A549 (cell line): ENCODE data around the gene PRPF31. TPM values are rescaled to one million over a fixed set of nuclear protein-coding genes. Genes with fewer than 3 reads are reported as not detected.
A peak's percentile ranks its signal among the peaks of the same experiment; 100 is the strongest.

Experiments
- ATAC-seq, 2 experiments: fragments of 200-7000 bp in 1 of 2; fragments of >200 bp in 1 of 2; cut with Nextera tagmentation in 1 of 2; cut with Tn5 transposase in 1 of 2; 3 replicates each; pipeline versions ENCODE4 v1.8.0 to v1.9.1; 2018 to 2020; ENCODE audit warnings: mild to moderate bottlenecking in 1 of 2, moderate library complexity in 1 of 2
- CTCF ChIA-PET: fragments of 300-600 bp; sonication (Branson Sonifier 250); formaldehyde crosslinking; extraction: SDS; loops from one replicate; lab custom pipeline; 2021; ENCODE audit warnings: antibody characterized with exemption, inconsistent platforms; lab: Yijun Ruan, JAX
- POLR2A ChIA-PET: fragments of 350-600 bp; formaldehyde crosslinking; extraction: SDS; loops from one replicate; lab custom pipeline; 2021; ENCODE audit warnings: antibody characterized with exemption, inconsistent platforms; lab: Yijun Ruan, JAX
- DNase-seq, 2 experiments: peaks; one replicate each; pipeline versions ENCODE4 v3.0.0 to v3.0.0-alpha.2; 2011 to 2016; ENCODE audit warnings: low read depth in 1 of 2, low spot score in 1 of 2
- FAIRE-seq: peaks from 2 replicates; lab custom pipeline; 2011; peaks lifted over from hg19 to GRCh38; lab: Jason Lieb, UNC
- H3K27ac ChIP-seq, 2 experiments: fragments of >200 bp; sonication (Bioruptor Twin); formaldehyde crosslinking; 3 replicates each; pipeline ENCODE4 v1.5.1; 2016 to 2017
- H3K4me1 ChIP-seq: fragments of >200 bp; sonication (Bioruptor Twin); formaldehyde crosslinking; 3 replicates; pipeline ENCODE4 v1.6.1; 2016
- H3K4me2 ChIP-seq: fragments of >200 bp; sonication (Bioruptor Twin); formaldehyde crosslinking; 3 replicates; pipeline ENCODE4 v1.6.1; 2016
- H3K4me3 ChIP-seq: fragments of >200 bp; sonication (Bioruptor Twin); formaldehyde crosslinking; 3 replicates; pipeline ENCODE4 v1.5.1; 2016
- H3K9me3 ChIP-seq: fragments of >200 bp; sonication (Bioruptor Twin); formaldehyde crosslinking; 3 replicates; pipeline ENCODE4 v1.6.1; 2016
- CBX2 ChIP-seq: fragments of 200-600 bp; sonication (generic); IDR thresholded peaks from 2 replicates; pipeline ENCODE4 v1.6.1; 2016; ENCODE audit warnings: low read depth, mild to moderate bottlenecking, borderline replicate concordance
- FOXS1 ChIP-seq: fragments of 250-450 bp; sonication (Bioruptor Pico); IDR thresholded peaks from 2 replicates; pipeline ENCODE4 v1.5.0; 2020; ENCODE audit warnings: mild to moderate bottlenecking, moderate library complexity
- HDAC2 ChIP-seq: fragments of 200-600 bp; sonication (generic); IDR thresholded peaks from 2 replicates; pipeline ENCODE4 v1.6.1; 2016
- HEYL ChIP-seq: fragments of 250-450 bp; sonication (Bioruptor Pico); IDR thresholded peaks from 2 replicates; pipeline ENCODE4 v1.8.0; 2021; ENCODE audit warnings: mild to moderate bottlenecking, moderate library complexity
- HOXB13 ChIP-seq: fragments of 250-450 bp; sonication (Bioruptor Pico); IDR thresholded peaks from 2 replicates; pipeline ENCODE4 v1.5.0; 2020; ENCODE audit warnings: low read depth, mild to moderate bottlenecking, moderate library complexity
- HOXB5 ChIP-seq: fragments of 250-450 bp; sonication (Bioruptor Pico); IDR thresholded peaks from 2 replicates; pipeline ENCODE4 v1.5.0; 2020; ENCODE audit warnings: mild to moderate bottlenecking, moderate library complexity
- JUN ChIP-seq, 2 experiments: fragments of >200 bp; sonication (Bioruptor Twin); formaldehyde crosslinking; IDR thresholded peaks; 2 replicates in 1 of 2; 3 replicates in 1 of 2; pipeline ENCODE4 v1.6.1; 2016 to 2017
- KDM5A ChIP-seq: fragments of 200-600 bp; sonication (generic); IDR thresholded peaks from 2 replicates; pipeline ENCODE4 v1.6.1; 2016; ENCODE audit warnings: antibody characterized with exemption, mild to moderate bottlenecking
- NPAS2 ChIP-seq: fragments of 250-450 bp; sonication (Bioruptor Pico); IDR thresholded peaks from 2 replicates; pipeline ENCODE4 v1.8.0; 2022; ENCODE audit warnings: mild to moderate bottlenecking, moderate library complexity, borderline replicate concordance
- POLR2A ChIP-seq: IDR thresholded peaks from 2 replicates; pipeline ENCODE4 v1.6.1; 2012; ENCODE audit warnings: mild to moderate bottlenecking, low read length
- RARB ChIP-seq: fragments of 250-450 bp; sonication (Bioruptor Pico); IDR thresholded peaks from 2 replicates; pipeline ENCODE4 v1.8.0; 2021; ENCODE audit warnings: mild to moderate bottlenecking, moderate library complexity
- RFX5 ChIP-seq: fragments of 450-650 bp; IDR thresholded peaks from 2 replicates; pipeline ENCODE4 v1.7.1; 2014; ENCODE audit warnings: antibody characterized with exemption, mild to moderate bottlenecking, moderate library complexity
- SREBF2 ChIP-seq: fragments of 450-650 bp; IDR thresholded peaks from 2 replicates; pipeline ENCODE4 v1.6.1; 2014; ENCODE audit warnings: mild to moderate bottlenecking, moderate library complexity
- TFCP2L1 ChIP-seq: fragments of 250-450 bp; sonication (Bioruptor Pico); IDR thresholded peaks from 2 replicates; pipeline ENCODE4 v1.5.0; 2021; ENCODE audit warnings: mild to moderate bottlenecking
- ZC3H11A ChIP-seq: fragments of 450-650 bp; IDR thresholded peaks from 2 replicates; pipeline ENCODE4 v1.6.1; 2014; ENCODE audit warnings: antibody characterized with exemption, mild to moderate bottlenecking
- ZNF302 ChIP-seq: fragments of 250-450 bp; sonication (Bioruptor Pico); IDR thresholded peaks from 2 replicates; pipeline ENCODE4 v1.9.0; 2021; ENCODE audit warnings: inconsistent platforms, mild to moderate bottlenecking, moderate library complexity
- WGBS: methylation state at CpG from one replicate; pipeline ENCODE4 v1.1.6; 2017; ENCODE audit errors: missing lambda C conversion rate; 5-methylcytosine and 5-hydroxymethylcytosine counted together
- polyA plus RNA-seq, 4 experiments: library from polyadenylated mRNA; depleted of rRNA in 3 of 4; stranded (reverse); fragments of >200 nt; fragmentation: RNase III in 1 of 4; extraction: RNeasy Plus Mini Kit Qiagen cat#74134 plus additional on column Dnase treatment in 1 of 4; gene quantifications; 2 replicates in 3 of 4; 3 replicates in 1 of 4; pipeline ENCODE4 v1.2.3, GENCODE V29; 2011 to 2017
- TF ChIP-seq, protein P1 (sequence below): fragments of 150-350 bp; IDR thresholded peaks from 2 replicates; pipeline ENCODE4 v1.6.1; 2014; ENCODE audit warnings: low read depth, mild to moderate bottlenecking, low read length
- TF ChIP-seq, protein P2 (sequence below): fragments of >200 bp; sonication (Bioruptor Twin); formaldehyde crosslinking; IDR thresholded peaks from 2 replicates; pipeline ENCODE4 v1.6.1; 2016
- TF ChIP-seq, protein P3 (sequence below): IDR thresholded peaks from 2 replicates; pipeline ENCODE4 v1.6.1; 2012; ENCODE audit warnings: low read depth, borderline replicate concordance
- TF ChIP-seq, protein P4 (sequence below): fragments of >200 bp; sonication (Bioruptor Twin); formaldehyde crosslinking; IDR thresholded peaks from 3 replicates; pipeline ENCODE4 v1.5.1; 2016
- TF ChIP-seq, protein P5 (sequence below): fragments of 250-450 bp; sonication (Bioruptor Pico); IDR thresholded peaks from 2 replicates; pipeline ENCODE4 v1.5.0; 2020; ENCODE audit warnings: low read depth, mild to moderate bottlenecking, moderate library complexity
- TF ChIP-seq, protein P6 (sequence below): IDR thresholded peaks from 2 replicates; pipeline ENCODE4 v1.6.1; 2012
- TF ChIP-seq, protein P7 (sequence below): IDR thresholded peaks from 2 replicates; pipeline ENCODE4 v1.6.1; 2012

PRPF31 gene
- polyA plus RNA-seq, 2 of the 4 experiments (the other 2 are of a cell fraction), result 69.8 to 169 TPM

DNA sequence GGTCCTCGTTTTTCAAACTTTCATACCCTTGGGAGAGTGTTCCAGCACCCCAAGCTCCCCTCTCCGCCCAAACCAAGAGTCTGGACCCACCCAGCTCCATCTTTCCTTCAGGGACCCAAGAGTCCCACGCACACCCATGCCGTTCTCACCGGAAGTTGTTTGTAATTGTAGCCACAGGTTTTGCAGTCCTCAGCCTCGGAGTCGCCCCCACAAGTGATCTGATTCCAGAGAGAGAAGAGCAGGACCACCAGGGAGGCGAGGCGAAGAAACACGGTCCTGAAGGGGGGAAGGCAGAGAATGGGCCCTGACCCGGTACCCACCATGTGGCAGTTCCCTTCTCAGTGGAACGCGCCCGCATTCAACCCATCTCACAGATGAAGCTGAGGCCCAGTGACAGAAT is 47.3 kb downstream of the PRPF31 start (continued):
- TF ChIP-seq, protein P1, sequence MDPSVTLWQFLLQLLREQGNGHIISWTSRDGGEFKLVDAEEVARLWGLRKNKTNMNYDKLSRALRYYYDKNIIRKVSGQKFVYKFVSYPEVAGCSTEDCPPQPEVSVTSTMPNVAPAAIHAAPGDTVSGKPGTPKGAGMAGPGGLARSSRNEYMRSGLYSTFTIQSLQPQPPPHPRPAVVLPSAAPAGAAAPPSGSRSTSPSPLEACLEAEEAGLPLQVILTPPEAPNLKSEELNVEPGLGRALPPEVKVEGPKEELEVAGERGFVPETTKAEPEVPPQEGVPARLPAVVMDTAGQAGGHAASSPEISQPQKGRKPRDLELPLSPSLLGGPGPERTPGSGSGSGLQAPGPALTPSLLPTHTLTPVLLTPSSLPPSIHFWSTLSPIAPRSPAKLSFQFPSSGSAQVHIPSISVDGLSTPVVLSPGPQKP, result no peak

DNA sequence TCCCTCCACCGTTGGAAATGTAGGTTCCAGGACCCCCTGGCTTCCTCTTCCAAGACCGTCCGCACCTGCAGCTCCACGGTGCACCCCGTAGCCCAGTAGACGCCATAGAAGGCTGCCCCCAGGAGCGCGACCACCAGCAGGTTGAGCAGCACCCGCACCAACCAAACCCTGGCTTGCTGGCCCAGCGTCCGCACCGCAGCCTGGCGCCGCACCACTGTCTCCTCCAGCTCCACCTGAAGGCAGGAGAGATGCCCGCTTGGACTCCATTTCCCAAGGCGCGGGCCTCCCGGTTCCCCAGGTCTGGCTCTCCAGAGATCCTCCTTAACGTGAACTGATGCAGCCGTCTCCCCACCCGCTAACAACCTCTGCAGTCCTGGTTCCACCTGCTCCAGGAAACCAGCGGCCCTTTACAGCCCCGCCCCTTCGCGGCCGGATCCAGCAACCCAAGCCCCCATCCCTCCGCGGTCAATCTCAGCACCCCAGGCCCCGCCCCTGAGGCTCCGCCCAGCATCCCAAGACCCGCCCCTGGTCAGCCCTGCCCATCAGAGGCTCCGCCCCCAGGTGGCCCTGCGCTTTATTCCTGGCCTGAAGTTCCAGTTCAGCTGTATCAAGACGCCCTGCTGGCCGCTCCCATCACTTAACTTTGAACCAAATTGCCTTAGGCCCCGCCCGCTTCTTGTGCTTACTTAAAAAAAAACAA is 49.0 kb downstream of the PRPF31 start:
- ChIA-PET POLR2A (interaction anchor here (1.3 to 1.7 kb wide), 3 partner anchors 25 to 36 kb away, joined by 4 to 7 read pairs (median 5); partner anchors contain the start of genes CNOT3, MBOAT7 and RPS9), CTCF (interaction anchor here (0.7 to 1.6 kb wide), 4 partner anchors 15 to 233 kb away, joined by 3 to 5 read pairs (median 3); no protein-coding TSS in a partner anchor)
- peak; percentile 20 to 58; a peak in 5 of 6 replicates for ATAC-seq
- Histone ChIP-seq H3K4me2 (peak overlapping the region; percentile 70), H3K27ac (peak overlapping the region in 1 of 2 experiments; percentile 36; a peak in 2 of 6 replicates), H3K4me1 (peaks cover 24% of the 10 kb centered on the region), H3K9me3 (no peaks in the 10 kb centered on the region), H3K4me3 (peak overlapping the region; percentile 21)
- WGBS, result 20% methylated on average over 36 of the region's 37 CpGs
- peak; percentile 77 to 92 for DNase-seq
- TF ChIP-seq POLR2A (no peak), RFX5 (no peak), JUN (IDR thresholded peaks at IDR 0.05) (no peak), TFCP2L1 (0 out of 2 replicates have a peak, but pooled peaks have one; percentile 24), ZC3H11A (no peak)
- TF ChIP-seq, protein P2, sequence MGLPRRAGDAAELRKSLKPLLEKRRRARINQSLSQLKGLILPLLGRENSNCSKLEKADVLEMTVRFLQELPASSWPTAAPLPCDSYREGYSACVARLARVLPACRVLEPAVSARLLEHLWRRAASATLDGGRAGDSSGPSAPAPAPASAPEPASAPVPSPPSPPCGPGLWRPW, result no peak
- FAIRE-seq, result peak; percentile 79

DNA sequence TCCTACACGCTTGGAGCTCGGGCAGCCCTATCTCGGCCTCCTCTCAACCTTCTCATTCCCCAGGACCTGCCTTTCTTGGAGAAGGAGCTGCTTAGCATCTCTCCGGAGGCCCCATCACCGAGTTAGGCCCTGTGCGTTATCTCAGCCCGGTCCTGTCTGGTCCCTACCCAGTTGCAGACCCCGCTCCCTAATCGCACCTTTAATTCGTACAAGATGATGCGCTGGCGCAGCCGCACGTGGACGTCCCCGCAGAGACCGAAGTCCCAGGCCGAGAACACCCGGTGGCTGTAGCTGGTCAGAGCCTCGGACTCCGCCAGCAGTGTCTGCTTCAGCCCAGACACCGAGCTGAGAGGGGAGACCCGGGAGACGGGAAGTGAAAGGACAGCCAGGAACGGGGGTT is 49.7 kb downstream of the PRPF31 start:
- TF ChIP-seq HDAC2 (no peak), FOXS1 (CRISPR knock-in tag) (no peak), TFCP2L1 (no peak), HOXB5 (CRISPR knock-in tag) (no peak), ZC3H11A (no peak)
- TF ChIP-seq, protein P3, sequence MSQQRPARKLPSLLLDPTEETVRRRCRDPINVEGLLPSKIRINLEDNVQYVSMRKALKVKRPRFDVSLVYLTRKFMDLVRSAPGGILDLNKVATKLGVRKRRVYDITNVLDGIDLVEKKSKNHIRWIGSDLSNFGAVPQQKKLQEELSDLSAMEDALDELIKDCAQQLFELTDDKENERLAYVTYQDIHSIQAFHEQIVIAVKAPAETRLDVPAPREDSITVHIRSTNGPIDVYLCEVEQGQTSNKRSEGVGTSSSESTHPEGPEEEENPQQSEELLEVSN, result no peak
- ChIA-PET CTCF (interaction anchor here (1.6 to 4.0 kb wide), 2 partner anchors 101 to 226 kb away, joined by 5 to 33 read pairs; no protein-coding TSS in a partner anchor), POLR2A (interaction anchor here (1.4 to 1.7 kb wide), 2 partner anchors 24 to 28 kb away, joined by 5 to 7 read pairs; partner anchors contain the start of genes CNOT3 and MBOAT7)
- Histone ChIP-seq H3K4me2 (peak overlapping the region; percentile 70), H3K4me1 (peaks cover 24% of the 10 kb centered on the region), H3K9me3 (no peaks in the 10 kb centered on the region), H3K27ac (no peak overlapping the region), H3K4me3 (no peak overlapping the region)
- 94% methylated on average over 25 of the region's 25 CpGs for WGBS
- no peak for DNase-seq
- ATAC-seq, result no peak
- no peak for FAIRE-seq

DNA sequence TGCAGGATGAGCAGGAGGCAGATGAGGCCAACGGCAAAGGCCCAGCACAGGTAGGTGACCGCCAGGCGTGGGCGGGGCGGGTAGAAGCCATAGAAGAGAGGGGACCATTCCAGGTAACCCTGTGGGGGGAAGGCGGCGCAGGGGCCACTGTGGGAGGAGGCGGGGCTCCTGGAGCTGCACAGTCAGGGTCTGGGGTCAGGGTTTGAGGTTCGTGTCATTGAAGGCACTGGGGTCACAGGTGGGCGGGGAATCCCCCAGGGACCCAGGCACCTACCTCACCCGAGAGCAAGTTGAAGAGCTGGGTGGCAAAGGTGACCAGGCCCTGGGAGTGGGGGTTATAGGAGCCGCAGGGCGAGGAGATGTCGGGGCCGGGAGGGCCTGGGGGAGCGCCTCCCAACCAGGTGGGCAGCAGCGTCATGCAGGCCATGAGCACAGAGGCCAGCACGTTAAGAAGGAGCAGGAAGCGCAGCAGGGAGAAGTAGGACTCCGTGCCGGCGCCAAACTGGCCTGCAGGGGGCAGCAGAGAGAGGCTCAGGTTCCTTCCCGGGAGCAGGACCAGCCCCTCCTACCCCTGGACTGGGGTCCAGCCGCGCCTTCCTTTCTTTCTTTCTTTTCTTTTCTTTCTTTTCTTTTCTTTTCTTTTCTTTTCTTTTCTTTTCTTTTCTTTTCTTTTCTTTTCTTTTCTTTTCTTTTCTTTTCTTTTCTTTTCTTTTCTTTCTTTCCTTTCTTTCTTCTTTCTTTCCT is 52.8 kb downstream of the PRPF31 start:
- 30% methylated on average over 25 of the region's 25 CpGs for WGBS
- no peaks in the 10 kb centered on the region for H3K9me3 ChIP-seq
- H3K4me2 ChIP-seq, result peak overlapping the region; percentile 51
- peak overlapping the region in 1 of 2 experiments; percentile 52; a peak in 2 of 6 replicates for H3K27ac ChIP-seq
- DNase-seq (peak; percentile 92 to 95), ATAC-seq (peak; percentile 82 to 87), FAIRE-seq (peak; percentile 84)
- peaks cover 14% of the 10 kb centered on the region; the same call in 2 of the 3 replicates for H3K4me1 ChIP-seq
- CTCF ChIA-PET, result interaction anchor here (0.6 to 12.1 kb wide), 46 partner anchors 9 to 363 kb away, joined by 3 to 295 read pairs (median 4); partner anchors contain the start of genes CNOT3, LENG1, LILRB5 and MBOAT7
- POLR2A ChIA-PET, result interaction anchor here (1.0 to 1.7 kb wide), 3 partner anchors 21 to 33 kb away, joined by 3 to 10 read pairs (median 7); partner anchors contain the start of genes CNOT3, MBOAT7 and RPS9
- no peak overlapping the region for H3K4me3 ChIP-seq
- TF ChIP-seq, protein P4, sequence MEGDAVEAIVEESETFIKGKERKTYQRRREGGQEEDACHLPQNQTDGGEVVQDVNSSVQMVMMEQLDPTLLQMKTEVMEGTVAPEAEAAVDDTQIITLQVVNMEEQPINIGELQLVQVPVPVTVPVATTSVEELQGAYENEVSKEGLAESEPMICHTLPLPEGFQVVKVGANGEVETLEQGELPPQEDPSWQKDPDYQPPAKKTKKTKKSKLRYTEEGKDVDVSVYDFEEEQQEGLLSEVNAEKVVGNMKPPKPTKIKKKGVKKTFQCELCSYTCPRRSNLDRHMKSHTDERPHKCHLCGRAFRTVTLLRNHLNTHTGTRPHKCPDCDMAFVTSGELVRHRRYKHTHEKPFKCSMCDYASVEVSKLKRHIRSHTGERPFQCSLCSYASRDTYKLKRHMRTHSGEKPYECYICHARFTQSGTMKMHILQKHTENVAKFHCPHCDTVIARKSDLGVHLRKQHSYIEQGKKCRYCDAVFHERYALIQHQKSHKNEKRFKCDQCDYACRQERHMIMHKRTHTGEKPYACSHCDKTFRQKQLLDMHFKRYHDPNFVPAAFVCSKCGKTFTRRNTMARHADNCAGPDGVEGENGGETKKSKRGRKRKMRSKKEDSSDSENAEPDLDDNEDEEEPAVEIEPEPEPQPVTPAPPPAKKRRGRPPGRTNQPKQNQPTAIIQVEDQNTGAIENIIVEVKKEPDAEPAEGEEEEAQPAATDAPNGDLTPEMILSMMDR, result peak; percentile 79
- TF ChIP-seq HOXB13 (CRISPR knock-in tag) (no peak), KDM5A (no peak), HDAC2 (no peak), SREBF2 (no peak), HEYL (CRISPR knock-in tag) (no peak), ZNF302 (CRISPR knock-in tag) (no peak), RARB (no peak), CBX2 (no peak), NPAS2 (no peak)
- TF ChIP-seq, protein P5, sequence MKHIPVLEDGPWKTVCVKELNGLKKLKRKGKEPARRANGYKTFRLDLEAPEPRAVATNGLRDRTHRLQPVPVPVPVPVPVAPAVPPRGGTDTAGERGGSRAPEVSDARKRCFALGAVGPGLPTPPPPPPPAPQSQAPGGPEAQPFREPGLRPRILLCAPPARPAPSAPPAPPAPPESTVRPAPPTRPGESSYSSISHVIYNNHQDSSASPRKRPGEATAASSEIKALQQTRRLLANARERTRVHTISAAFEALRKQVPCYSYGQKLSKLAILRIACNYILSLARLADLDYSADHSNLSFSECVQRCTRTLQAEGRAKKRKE (CRISPR knock-in tag), result no peak
- TF ChIP-seq, protein P6, sequence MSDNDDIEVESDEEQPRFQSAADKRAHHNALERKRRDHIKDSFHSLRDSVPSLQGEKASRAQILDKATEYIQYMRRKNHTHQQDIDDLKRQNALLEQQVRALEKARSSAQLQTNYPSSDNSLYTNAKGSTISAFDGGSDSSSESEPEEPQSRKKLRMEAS, result peak; percentile 29; the same call in 1 of the 2 replicates
- TF ChIP-seq, protein P7, sequence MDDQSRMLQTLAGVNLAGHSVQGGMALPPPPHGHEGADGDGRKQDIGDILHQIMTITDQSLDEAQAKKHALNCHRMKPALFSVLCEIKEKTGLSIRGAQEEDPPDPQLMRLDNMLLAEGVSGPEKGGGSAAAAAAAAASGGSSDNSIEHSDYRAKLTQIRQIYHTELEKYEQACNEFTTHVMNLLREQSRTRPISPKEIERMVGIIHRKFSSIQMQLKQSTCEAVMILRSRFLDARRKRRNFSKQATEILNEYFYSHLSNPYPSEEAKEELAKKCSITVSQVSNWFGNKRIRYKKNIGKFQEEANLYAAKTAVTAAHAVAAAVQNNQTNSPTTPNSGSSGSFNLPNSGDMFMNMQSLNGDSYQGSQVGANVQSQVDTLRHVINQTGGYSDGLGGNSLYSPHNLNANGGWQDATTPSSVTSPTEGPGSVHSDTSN, result no peak
